Heart right ventricle (tissue), 16 donors: ENCODE results near the gene PSMD4. TPM values are rescaled to one million over a fixed set of nuclear protein-coding genes. Genes with fewer than 3 reads are reported as not detected.

ENCODE experiments used
- ATAC-seq, 8 donors: fragments of 200-7000 bp; cut with Tn5 transposase; one replicate each; pipeline ENCODE4 v1.9.1; 2020; ENCODE audit warnings: mild to moderate bottlenecking in 8 of 8, moderate library complexity in 8 of 8, moderate number of reproducible peaks in 1 of 8
- DNase-seq, 2 donors: peaks; one replicate each; pipeline ENCODE4 v3.0.0-alpha.2; 2020
- H3K27ac ChIP-seq, 10 donors: fragments of 200-600 bp; sonication (generic) in 2 of 10; one replicate each; pipeline versions ENCODE4 v1.5.0 to v1.8.0; 2020 to 2022; ENCODE audit warnings: mild to moderate bottlenecking in 3 of 10
- H3K27me3 ChIP-seq, 7 donors: fragments of 200-600 bp; one replicate each; pipeline ENCODE4 v1.8.0; 2021 to 2022; ENCODE audit warnings: mild to moderate bottlenecking in 2 of 7
- H3K36me3 ChIP-seq, 9 donors: fragments of 200-600 bp; sonication (generic) in 1 of 9; one replicate each; pipeline versions ENCODE4 v1.5.0 to v1.8.0; 2020 to 2022; ENCODE audit warnings: mild to moderate bottlenecking in 2 of 9
- H3K4me1 ChIP-seq, 9 donors: fragments of 200-600 bp; sonication (generic) in 1 of 9; one replicate each; pipeline versions ENCODE4 v1.5.0 to v1.8.0; 2020 to 2022; ENCODE audit warnings: mild to moderate bottlenecking in 4 of 9
- H3K4me3 ChIP-seq, 10 donors: fragments of 200-600 bp; sonication (generic) in 2 of 10; one replicate each; pipeline versions ENCODE4 v1.5.0 to v1.8.0; 2020 to 2022; ENCODE audit warnings: mild to moderate bottlenecking in 7 of 10, moderate library complexity in 2 of 10
- H3K9me3 ChIP-seq, 11 donors: fragments of 200-600 bp in 10 of 11; sonication (generic) in 2 of 11; one replicate each; pipeline versions ENCODE4 v1.5.0 to v1.8.0; 2013 to 2022; ENCODE audit warnings: mild to moderate bottlenecking in 2 of 11, control low read depth in 1 of 11, moderate library complexity in 1 of 11
- CTCF ChIP-seq, 9 donors: fragments of 200-600 bp; sonication (generic) in 2 of 9; IDR thresholded peaks; one replicate each; pipeline versions ENCODE4 v1.5.0 to v1.8.0; 2021 to 2022; ENCODE audit warnings: antibody characterized with exemption in 9 of 9, mild to moderate bottlenecking in 5 of 9, moderate library complexity in 1 of 9
- WGBS, 2 donors: extraction: QIAGEN DNeasy Blood & Tissue Kit; methylation state at CpG; one replicate each; pipeline ENCODE4 v1.1.7; 2013; ENCODE audit warnings: inconsistent platforms in 1 of 2; 5-methylcytosine and 5-hydroxymethylcytosine counted together
- intact Hi-C, 10 donors: fragments of 100-400 bp; cut with DNase I; formaldehyde crosslinking; loops; one replicate each; pipeline versions ENCODE4 v1.11.1 to v1.14.2; 2022
- polyA plus RNA-seq, 2 donors: library from polyadenylated mRNA; stranded (reverse); fragments of 200-250 nt; gene quantifications; one replicate each; pipeline ENCODE4 v1.2.3, GENCODE V29; 2013
- total RNA-seq, 10 donors: library from RNA; stranded (reverse); fragmentation: NEBNext Ultra II Directional in 3 of 10; extraction: Animal tissue kit (Norgen Biotek cat#: 25700) in 3 of 10; gene quantifications; one replicate each; pipeline versions ENCODE4 v1.2.1 to v1.2.4, GENCODE V29; 2021 to 2023
- donor health status: Arrhythmogenic right ventricular cardiomyopathy.
- donor health status: ischemic (EF 13 %, LVEDD 7.1; RV severe dilation, severe dysfunction).
- donor health status: healthy with polysubstance abuse.
- donor health status: DM: no; HTN: yes; CAD: no.
- donor health status: DM: no; HTN: no; CAD: no.
- donor health status: ischemic (EF 25% LVEDD 6.9; RV normal size, moderate dysfunction).
- donor health status: ischemic (EF 25% LVEDD 5.7; RV mildly dilated, moderate dysfunction).
- donor health status: healthy.
- donor health status: DM: yes; HTN: yes; CAD: no.
- donor health status: Ischemic cardiomyopathy.
- donor health status: ischemic (EF 35%, LVEDD 5.7; RV mildly dilated, moderate dysfunction).
- donor health status: nonischemic (EF 11% LVEDD 7.7; RV severe dilation, severe dysfunction).
- donor health status: DM: yes; HTN: yes; CAD: no.
- donor health status: PGD.
- donor health status: ischemic (EF 29% LVEDD 5.4; RV normal size, mild dysfunction).
- donor health status: nonischemic (EF 23%, LVEDD 6.1; RV moderate dilation, normal function).

The PSMD4 gene
- total and polyA plus RNA-seq, 12 donors, result 119 to 300 (median 151) TPM

- Histone ChIP-seq H3K36me3 (peaks cover 0 to 78% (median 13%) of the 10 kb centered on the region in 9 donors), H3K4me1 (peaks cover 0 to 25% (median 9%) of the 10 kb centered on the region in 9 donors), H3K27ac (peak overlapping the region in 2 of 10 donors; percentile 16 to 17), H3K4me3 (no peak overlapping the region), H3K27me3 (no peaks in the 10 kb centered on the region), H3K9me3 (no peaks in the 10 kb centered on the region)
- DNase-seq (no peak), ATAC-seq (no peak)
- no peak for TF ChIP-seq CTCF (IDR thresholded peaks at IDR 0.05)
- 27 to 35% methylated on average over 2 of the region's 2 CpGs for WGBS, 2 donors
- intact Hi-C loops, result no loop called here
Observed at GRCh38 chr1:151213560-151213959, 41.0 kb upstream of the PSMD4 start.

- Histone ChIP-seq H3K4me1 (peaks cover 0 to 35% (median 15%) of the 10 kb centered on the region in 9 donors), H3K4me3 (no peak overlapping the region), H3K36me3 (peaks cover 0 to 62% (median 13%) of the 10 kb centered on the region in 9 donors), H3K27me3 (no peaks in the 10 kb centered on the region), H3K27ac (no peak overlapping the region), H3K9me3 (no peaks in the 10 kb centered on the region)
- DNase-seq, result no peak
- 82 to 92% methylated on average over 1 of the region's 1 CpG for WGBS, 2 donors
- intact Hi-C loops, result no loop called here
- no peak for ATAC-seq
- no peak for TF ChIP-seq CTCF (IDR thresholded peaks at IDR 0.05)
Observed at GRCh38 chr1:151221616-151222015, 32.9 kb upstream of the PSMD4 start.

DNA sequence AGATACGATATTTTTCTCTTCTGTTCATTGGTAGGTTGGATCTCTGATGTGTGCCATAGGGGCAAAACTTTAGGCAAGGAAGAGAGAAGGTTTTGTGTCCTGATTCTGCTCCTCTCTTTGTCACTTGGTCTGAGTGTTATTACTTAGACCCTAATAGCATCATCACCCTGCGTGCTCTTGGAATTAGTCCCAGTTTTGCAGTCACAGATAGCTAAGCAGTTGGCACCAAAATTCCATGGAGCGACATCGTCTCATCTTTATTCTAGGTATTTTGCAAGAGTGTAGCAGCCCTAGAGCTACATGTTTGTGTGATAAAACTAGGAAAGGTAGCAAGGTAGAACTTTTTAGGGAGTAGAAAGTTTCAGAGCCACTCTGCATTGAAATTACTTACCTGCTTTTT lies 32.4 kb upstream of the PSMD4 start:
- ATAC-seq (peak in 3 of 8 donors; percentile 34 to 76 (median 50)), DNase-seq (no peak)
- no peak overlapping the region for H3K4me3 ChIP-seq
- WGBS, 2 donors, result 53 to 68% methylated on average over 4 of the region's 4 CpGs
- no peaks in the 10 kb centered on the region for H3K27me3 ChIP-seq
- no peaks in the 10 kb centered on the region for H3K9me3 ChIP-seq
- H3K27ac ChIP-seq, result no peak overlapping the region
- H3K36me3 ChIP-seq, result peaks cover 0 to 65% (median 18%) of the 10 kb centered on the region in 9 donors
- intact Hi-C loops, result no loop called here
- TF ChIP-seq CTCF (IDR thresholded peaks at IDR 0.05), result no peak
- H3K4me1 ChIP-seq, result peaks cover 0 to 31% (median 14%) of the 10 kb centered on the region in 9 donors

GRCh38 chr1:151235235-151235634 lies 19.3 kb upstream of the PSMD4 start:
- H3K27me3 ChIP-seq, result no peaks in the 10 kb centered on the region
- no peak overlapping the region for H3K27ac ChIP-seq
- intact Hi-C loops, result no loop called here
- peaks cover 0 to 5% (median 0%) of the 10 kb centered on the region in 9 donors for H3K4me1 ChIP-seq
- DNase-seq (no peak), ATAC-seq (no peak)
- peaks cover 0 to 100% (median 83%) of the 10 kb centered on the region in 9 donors for H3K36me3 ChIP-seq
- H3K9me3 ChIP-seq, result no peaks in the 10 kb centered on the region
- WGBS, 2 donors, result 94% methylated on average over 6 of the region's 6 CpGs
- TF ChIP-seq CTCF (IDR thresholded peaks at IDR 0.05), result no peak
- H3K4me3 ChIP-seq, result no peak overlapping the region
